ENCODE data around the gene BCDIN3D.

Gene BCDIN3D

DNA sequence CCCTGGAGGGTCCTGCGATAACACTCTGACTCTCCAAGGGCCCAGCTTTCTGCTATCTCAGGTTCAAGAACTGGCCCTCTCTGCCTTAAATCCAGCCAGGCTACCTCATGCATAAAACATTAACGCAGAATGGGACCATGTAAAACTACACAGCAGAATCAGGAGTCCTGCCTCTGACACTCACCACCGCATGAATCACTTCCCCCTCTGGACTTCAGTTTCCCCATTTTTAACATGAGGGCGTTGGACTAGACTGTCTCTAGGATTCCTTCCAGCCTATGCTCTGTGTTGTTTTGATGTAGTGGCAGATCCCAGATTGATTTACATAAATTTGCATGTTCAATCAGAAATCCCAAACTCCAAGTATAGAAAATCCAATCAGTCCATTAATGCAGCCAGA is 18.0 kb downstream of the BCDIN3D start:
- DNase-seq (ENCODE audit: low read depth), result peak; percentile 22
- TF ChIP-seq, protein P1, sequence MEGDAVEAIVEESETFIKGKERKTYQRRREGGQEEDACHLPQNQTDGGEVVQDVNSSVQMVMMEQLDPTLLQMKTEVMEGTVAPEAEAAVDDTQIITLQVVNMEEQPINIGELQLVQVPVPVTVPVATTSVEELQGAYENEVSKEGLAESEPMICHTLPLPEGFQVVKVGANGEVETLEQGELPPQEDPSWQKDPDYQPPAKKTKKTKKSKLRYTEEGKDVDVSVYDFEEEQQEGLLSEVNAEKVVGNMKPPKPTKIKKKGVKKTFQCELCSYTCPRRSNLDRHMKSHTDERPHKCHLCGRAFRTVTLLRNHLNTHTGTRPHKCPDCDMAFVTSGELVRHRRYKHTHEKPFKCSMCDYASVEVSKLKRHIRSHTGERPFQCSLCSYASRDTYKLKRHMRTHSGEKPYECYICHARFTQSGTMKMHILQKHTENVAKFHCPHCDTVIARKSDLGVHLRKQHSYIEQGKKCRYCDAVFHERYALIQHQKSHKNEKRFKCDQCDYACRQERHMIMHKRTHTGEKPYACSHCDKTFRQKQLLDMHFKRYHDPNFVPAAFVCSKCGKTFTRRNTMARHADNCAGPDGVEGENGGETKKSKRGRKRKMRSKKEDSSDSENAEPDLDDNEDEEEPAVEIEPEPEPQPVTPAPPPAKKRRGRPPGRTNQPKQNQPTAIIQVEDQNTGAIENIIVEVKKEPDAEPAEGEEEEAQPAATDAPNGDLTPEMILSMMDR (IDR thresholded peaks at IDR 0.05; ENCODE audit: insufficient read depth, low read depth, low read length, missing control alignments), result no peak
- H3K4me3 ChIP-seq (ENCODE audit: low read length), result no peak overlapping the region

DNA sequence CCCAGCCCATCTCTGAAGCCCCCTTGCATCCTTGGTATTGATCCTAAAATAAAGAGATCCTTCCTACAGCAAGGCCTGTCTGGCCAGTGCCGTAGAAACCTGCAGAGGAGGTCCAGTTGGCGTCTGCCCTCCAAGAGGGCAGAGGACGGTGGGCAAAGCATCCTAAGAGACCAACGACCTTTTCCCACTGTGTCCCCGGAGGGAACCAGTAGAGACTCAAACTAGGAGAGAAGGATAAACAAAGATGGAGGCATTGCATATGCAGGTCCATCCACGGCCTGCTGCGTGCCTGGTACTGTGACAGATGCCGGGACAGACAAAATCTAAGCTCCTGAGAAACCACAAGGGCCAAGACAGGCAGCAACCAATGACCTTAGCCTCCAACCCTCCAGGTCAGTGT is 18.5 kb downstream of the BCDIN3D start:
- no peak overlapping the region for H3K4me3 ChIP-seq (ENCODE audit: low read length)
- TF ChIP-seq, protein P1 (IDR thresholded peaks at IDR 0.05; ENCODE audit: insufficient read depth, low read depth, low read length, missing control alignments), result no peak

DNA sequence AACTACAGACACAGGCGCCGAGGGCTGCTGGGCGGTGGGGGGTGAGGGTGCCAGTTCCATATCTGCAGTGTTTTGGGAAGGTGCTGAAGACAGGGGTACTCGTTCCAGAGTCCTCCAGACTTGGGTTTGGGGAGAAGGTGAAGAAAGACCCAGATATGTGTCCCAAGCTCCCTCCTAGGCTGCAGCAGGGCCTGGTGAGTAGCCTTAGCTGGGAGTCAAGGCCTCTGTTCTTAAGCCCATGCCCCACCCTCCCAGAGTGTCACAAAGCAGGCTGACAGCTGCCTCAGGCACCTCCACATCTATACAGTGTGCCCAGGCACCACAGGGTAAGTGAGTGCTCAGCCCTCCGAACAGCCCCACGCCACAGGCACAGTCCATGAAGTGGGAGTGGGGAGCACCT is 19.0 kb downstream of the BCDIN3D start:
- DNase-seq (ENCODE audit: low read depth), result no peak
- H3K4me3 ChIP-seq (ENCODE audit: low read length), result no peak overlapping the region
- TF ChIP-seq, protein P1 (IDR thresholded peaks at IDR 0.05; ENCODE audit: insufficient read depth, low read depth, low read length, missing control alignments), result no peak

More for the DNA sequence above, 18.5 kb downstream of the BCDIN3D start:
- DNase-seq (ENCODE audit: low read depth), result no peak

DNA sequence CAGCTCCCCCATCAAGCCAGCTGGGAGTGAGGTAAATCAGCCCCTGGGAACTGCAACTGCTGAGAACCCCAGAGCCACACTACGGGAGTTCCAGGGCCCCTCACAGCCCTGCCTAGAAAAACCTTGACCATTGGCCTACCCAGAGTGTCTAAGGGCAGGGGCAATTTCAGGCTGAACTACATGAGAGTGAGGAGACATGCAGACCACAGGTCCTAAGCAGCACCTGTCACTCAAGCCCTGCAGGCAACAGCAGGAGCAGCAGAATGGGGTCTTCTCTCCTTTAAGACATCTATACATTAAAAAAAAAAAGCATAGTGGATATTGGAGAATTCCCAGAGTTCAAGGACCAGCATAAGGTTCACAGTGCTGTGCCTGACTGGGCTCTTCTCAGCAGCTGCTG is 19.6 kb downstream of the BCDIN3D start:
- no peak overlapping the region for H3K4me3 ChIP-seq (ENCODE audit: low read length)
- no peak for DNase-seq (ENCODE audit: low read depth)
- TF ChIP-seq, protein P1 (IDR thresholded peaks at IDR 0.05; ENCODE audit: insufficient read depth, low read depth, low read length, missing control alignments), result no peak

DNA sequence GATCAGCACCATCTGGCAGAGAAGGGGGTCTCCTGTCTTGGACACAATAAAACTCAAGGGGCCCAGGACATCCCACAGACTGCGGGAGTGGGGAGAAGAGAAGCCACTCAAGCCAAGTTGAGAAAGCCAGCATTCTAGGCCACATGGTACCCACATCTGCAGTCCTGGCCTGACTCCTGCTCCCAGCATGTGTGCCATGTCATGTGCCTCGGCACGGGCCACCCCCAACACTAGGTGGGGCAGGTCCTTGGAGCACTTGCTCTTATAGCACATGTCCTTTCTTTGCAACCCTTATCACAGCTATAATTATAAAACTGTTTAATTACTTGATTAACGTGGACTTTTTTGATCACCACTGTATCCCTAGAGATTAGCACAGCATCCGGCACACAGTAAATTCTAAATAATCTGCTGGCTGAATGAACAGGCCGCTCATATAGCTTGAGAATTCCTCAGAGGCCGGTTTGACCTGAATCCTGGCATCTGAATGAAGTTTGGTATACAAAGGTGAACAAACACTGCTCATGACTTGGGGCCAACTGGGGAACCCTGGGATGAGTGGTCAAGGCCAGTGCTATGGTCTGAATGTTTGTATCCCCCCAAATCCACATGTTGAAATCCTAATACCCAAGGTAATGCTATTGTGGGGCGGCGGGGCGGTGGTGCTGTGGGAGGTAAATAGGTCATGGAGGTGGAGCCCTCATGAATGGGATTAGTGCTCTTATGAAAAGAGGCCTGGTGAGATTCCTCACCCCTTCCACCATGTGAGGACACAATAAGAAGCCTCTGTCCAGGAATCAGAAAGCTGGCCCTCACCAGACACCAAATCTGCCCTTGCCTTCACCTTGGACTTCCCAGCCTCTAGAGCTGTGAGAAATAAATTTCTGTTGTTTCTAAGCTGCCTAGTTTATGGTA is 21.3 kb downstream of the BCDIN3D start:
- TF ChIP-seq, protein P1 (IDR thresholded peaks at IDR 0.05; ENCODE audit: insufficient read depth, low read depth, low read length, missing control alignments), result no peak
- no peak overlapping the region for H3K4me3 ChIP-seq (ENCODE audit: low read length)

DNA sequence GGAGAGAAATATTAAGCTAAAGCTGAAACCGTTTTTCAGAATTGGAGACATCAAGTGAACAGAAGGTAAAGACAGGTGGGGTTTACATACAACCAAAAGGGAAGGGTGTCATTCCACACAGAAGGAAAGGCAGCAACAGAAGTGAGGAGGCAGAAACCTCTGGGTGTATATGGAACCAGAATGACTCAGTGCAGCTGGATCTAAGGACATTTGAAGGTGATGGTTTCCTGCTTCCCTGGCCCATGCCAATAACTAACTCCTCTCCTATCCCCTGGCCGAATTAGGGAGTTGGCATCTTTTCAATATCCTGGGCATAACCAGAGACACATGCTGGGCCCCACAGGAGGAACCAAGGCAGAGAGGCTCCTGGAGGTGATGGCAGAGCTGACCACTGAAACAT is 23.1 kb downstream of the BCDIN3D start:
- DNase-seq (ENCODE audit: low read depth), result no peak
- TF ChIP-seq, protein P1 (IDR thresholded peaks at IDR 0.05; ENCODE audit: insufficient read depth, low read depth, low read length, missing control alignments), result no peak
- H3K4me3 ChIP-seq (ENCODE audit: low read length), result no peak overlapping the region

More for the DNA sequence above, 21.3 kb downstream of the BCDIN3D start:
- no peak for DNase-seq (ENCODE audit: low read depth)
